HepG2 (cell line): ENCODE measurements around the gene SAXO2. TPM values are rescaled to one million over a fixed set of nuclear protein-coding genes. Genes with fewer than 3 reads are reported as not detected.

Experiments
- ATF7-NPFF ChIP-seq: sonication (generic); formaldehyde crosslinking; IDR thresholded peaks from 2 replicates; pipeline ENCODE4 v1.8.1; 2023; ENCODE audit warnings: mild to moderate bottlenecking, low read depth, missing genetic modification reagents, moderate library complexity
- DMAP1 ChIP-seq: IDR thresholded peaks from 2 replicates; pipeline ENCODE4 v1.6.1; 2016
- GTF2F1 ChIP-seq: fragments of 150-350 bp; IDR thresholded peaks from 2 replicates; pipeline ENCODE4 v1.6.1; 2014; ENCODE audit warnings: low read length
- JDP2 ChIP-seq: sonication (generic); formaldehyde crosslinking; IDR thresholded peaks from 2 replicates; pipeline ENCODE4 v1.8.1; 2022; ENCODE audit warnings: missing genetic modification reagents, borderline replicate concordance
- MAFF ChIP-seq: IDR thresholded peaks from 2 replicates; pipeline ENCODE4 v1.6.1; 2011; ENCODE audit warnings: low read depth, low read length, improper control_type of control experiment
- MTA1 ChIP-seq: sonication (generic); formaldehyde crosslinking; IDR thresholded peaks from 2 replicates; pipeline ENCODE4 v1.4.0; 2020; ENCODE audit warnings: missing genetic modification reagents, mild to moderate bottlenecking, borderline replicate concordance
- RXRA ChIP-seq: sonication (generic); formaldehyde crosslinking; IDR thresholded peaks from 2 replicates; pipeline ENCODE4 v1.5.1; 2020; ENCODE audit warnings: missing genetic modification reagents
- TCF7L2 ChIP-seq: IDR thresholded peaks from 2 replicates; pipeline ENCODE4 v1.6.1; 2011; ENCODE audit warnings: mild to moderate bottlenecking, low read depth, low read length, moderate library complexity
- U2AF1 ChIP-seq: fragments of 200-400 bp; formaldehyde crosslinking; optimal IDR thresholded peaks from 2 replicates; pipeline ENCODE3; 2017; ENCODE audit warnings: mild to moderate bottlenecking, low read depth, low read length
- ZNF225 ChIP-seq: sonication (generic); formaldehyde crosslinking; IDR thresholded peaks from 2 replicates; pipeline ENCODE4 v1.4.0; 2020; ENCODE audit warnings: mild to moderate bottlenecking, missing genetic modification reagents
- ZNF274 ChIP-seq: sonication (generic); formaldehyde crosslinking; IDR thresholded peaks from 2 replicates; pipeline ENCODE4 v1.5.1; 2020; ENCODE audit warnings: mild to moderate bottlenecking, missing genetic modification reagents
- ZNF292 ChIP-seq: sonication (generic); formaldehyde crosslinking; IDR thresholded peaks from 2 replicates; pipeline ENCODE4 v1.8.1; 2022; ENCODE audit warnings: mild to moderate bottlenecking, low read depth, missing genetic modification reagents, borderline replicate concordance
- ZNF326 ChIP-seq: sonication (generic); formaldehyde crosslinking; IDR thresholded peaks from 2 replicates; pipeline ENCODE4 v1.4.0; 2020; ENCODE audit warnings: missing genetic modification reagents, borderline replicate concordance
- ZNF33A ChIP-seq: sonication (generic); formaldehyde crosslinking; IDR thresholded peaks from 2 replicates; pipeline ENCODE4 v1.5.1; 2020; ENCODE audit warnings: missing genetic modification reagents, mild to moderate bottlenecking, moderate library complexity, borderline replicate concordance
- ZNF510 ChIP-seq: sonication (generic); formaldehyde crosslinking; IDR thresholded peaks from 2 replicates; pipeline ENCODE4 v1.4.0; 2020; ENCODE audit warnings: low read depth, mild to moderate bottlenecking, missing genetic modification reagents
- ZNF543 ChIP-seq: sonication (generic); formaldehyde crosslinking; IDR thresholded peaks from 2 replicates; pipeline ENCODE4 v1.4.0; 2020; ENCODE audit warnings: mild to moderate bottlenecking, missing genetic modification reagents
- ZNF883 ChIP-seq: sonication (generic); formaldehyde crosslinking; IDR thresholded peaks from 2 replicates; pipeline ENCODE4 v1.5.1; 2020; ENCODE audit warnings: mild to moderate bottlenecking, missing genetic modification reagents; ENCODE audit errors: not compliant biosample characterization
- polyA plus RNA-seq, 8 experiments: library from polyadenylated mRNA; depleted of rRNA in 3 of 8; stranded (reverse) in 7 of 8; unstranded in 1 of 8; fragments of >200 nt; fragmentation: Illumina TruSeq in 4 of 8; extraction: Trizol in 4 of 8; gene quantifications; 2 replicates each; pipeline versions ENCODE4 v1.2.1 to v1.2.3, GENCODE V29; 2011 to 2016; ENCODE audit warnings: low read depth in 4 of 8, missing spikeins in 1 of 8, mixed read lengths in 1 of 8; ENCODE audit not compliant: insufficient read depth in 1 of 8
- total RNA-seq, 5 experiments: library from RNA; depleted of rRNA; stranded (reverse); fragments of >200 nt; fragmentation: Illumina TruSeq; extraction: Trizol; gene quantifications; 2 replicates each; pipeline ENCODE4 v1.2.3, GENCODE V29; 2016; ENCODE audit warnings: low read depth in 1 of 5
- TF ChIP-seq, protein P1 (sequence below): IDR thresholded peaks from 2 replicates; pipeline ENCODE4 v1.6.1; 2016; ENCODE audit warnings: low read depth, missing genetic modification reagents, missing compliant biosample characterization
- TF ChIP-seq, protein P2 (sequence below): sonication (generic); formaldehyde crosslinking; IDR thresholded peaks from 2 replicates; pipeline ENCODE4 v1.4.0; 2020; ENCODE audit warnings: missing genetic modification reagents
- TF ChIP-seq, protein P3 (sequence below): sonication (generic); formaldehyde crosslinking; conservative IDR thresholded peaks from 2 replicates; pipeline ENCODE4 v1.8.0; 2022; ENCODE audit warnings: low read depth, missing genetic modification reagents
- TF ChIP-seq, protein P4 (sequence below): sonication (generic); formaldehyde crosslinking; IDR thresholded peaks from 2 replicates; pipeline ENCODE4; 2020; ENCODE audit warnings: missing genetic modification reagents, mild to moderate bottlenecking, borderline replicate concordance

Gene SAXO2
- total and polyA plus RNA-seq, 2 of the 13 experiments (the other 11 are each of a cell fraction or from before 2014, with no cell fraction given), result 0.01 to 1.5 TPM

DNA sequence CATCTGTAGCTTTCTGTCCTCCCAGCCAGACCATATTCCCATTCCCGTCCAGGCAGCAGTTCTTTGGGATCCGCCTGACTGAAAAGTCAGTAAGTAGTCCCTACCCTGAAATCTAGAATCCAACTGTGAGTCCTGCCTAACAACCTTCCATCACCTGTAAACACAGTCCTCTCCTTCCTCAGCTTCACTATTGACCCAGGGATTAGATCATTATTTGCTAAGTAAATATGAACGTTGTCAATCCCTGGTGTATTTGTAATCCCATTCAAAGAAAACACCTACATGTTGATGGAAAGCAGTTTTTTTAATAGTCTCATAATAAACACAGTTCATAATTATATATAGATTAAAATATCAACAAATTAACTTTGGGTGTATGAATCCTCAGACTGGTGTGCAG lies 732 bp downstream of the SAXO2 start (continued):
- TF ChIP-seq, protein P1, sequence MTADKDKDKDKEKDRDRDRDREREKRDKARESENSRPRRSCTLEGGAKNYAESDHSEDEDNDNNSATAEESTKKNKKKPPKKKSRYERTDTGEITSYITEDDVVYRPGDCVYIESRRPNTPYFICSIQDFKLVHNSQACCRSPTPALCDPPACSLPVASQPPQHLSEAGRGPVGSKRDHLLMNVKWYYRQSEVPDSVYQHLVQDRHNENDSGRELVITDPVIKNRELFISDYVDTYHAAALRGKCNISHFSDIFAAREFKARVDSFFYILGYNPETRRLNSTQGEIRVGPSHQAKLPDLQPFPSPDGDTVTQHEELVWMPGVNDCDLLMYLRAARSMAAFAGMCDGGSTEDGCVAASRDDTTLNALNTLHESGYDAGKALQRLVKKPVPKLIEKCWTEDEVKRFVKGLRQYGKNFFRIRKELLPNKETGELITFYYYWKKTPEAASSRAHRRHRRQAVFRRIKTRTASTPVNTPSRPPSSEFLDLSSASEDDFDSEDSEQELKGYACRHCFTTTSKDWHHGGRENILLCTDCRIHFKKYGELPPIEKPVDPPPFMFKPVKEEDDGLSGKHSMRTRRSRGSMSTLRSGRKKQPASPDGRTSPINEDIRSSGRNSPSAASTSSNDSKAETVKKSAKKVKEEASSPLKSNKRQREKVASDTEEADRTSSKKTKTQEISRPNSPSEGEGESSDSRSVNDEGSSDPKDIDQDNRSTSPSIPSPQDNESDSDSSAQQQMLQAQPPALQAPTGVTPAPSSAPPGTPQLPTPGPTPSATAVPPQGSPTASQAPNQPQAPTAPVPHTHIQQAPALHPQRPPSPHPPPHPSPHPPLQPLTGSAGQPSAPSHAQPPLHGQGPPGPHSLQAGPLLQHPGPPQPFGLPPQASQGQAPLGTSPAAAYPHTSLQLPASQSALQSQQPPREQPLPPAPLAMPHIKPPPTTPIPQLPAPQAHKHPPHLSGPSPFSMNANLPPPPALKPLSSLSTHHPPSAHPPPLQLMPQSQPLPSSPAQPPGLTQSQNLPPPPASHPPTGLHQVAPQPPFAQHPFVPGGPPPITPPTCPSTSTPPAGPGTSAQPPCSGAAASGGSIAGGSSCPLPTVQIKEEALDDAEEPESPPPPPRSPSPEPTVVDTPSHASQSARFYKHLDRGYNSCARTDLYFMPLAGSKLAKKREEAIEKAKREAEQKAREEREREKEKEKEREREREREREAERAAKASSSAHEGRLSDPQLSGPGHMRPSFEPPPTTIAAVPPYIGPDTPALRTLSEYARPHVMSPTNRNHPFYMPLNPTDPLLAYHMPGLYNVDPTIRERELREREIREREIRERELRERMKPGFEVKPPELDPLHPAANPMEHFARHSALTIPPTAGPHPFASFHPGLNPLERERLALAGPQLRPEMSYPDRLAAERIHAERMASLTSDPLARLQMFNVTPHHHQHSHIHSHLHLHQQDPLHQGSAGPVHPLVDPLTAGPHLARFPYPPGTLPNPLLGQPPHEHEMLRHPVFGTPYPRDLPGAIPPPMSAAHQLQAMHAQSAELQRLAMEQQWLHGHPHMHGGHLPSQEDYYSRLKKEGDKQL, result peak; percentile 98
- TF ChIP-seq, protein P2, sequence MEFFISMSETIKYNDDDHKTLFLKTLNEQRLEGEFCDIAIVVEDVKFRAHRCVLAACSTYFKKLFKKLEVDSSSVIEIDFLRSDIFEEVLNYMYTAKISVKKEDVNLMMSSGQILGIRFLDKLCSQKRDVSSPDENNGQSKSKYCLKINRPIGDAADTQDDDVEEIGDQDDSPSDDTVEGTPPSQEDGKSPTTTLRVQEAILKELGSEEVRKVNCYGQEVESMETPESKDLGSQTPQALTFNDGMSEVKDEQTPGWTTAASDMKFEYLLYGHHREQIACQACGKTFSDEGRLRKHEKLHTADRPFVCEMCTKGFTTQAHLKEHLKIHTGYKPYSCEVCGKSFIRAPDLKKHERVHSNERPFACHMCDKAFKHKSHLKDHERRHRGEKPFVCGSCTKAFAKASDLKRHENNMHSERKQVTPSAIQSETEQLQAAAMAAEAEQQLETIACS (CRISPR knock-in tag), result no peak
- no peak for TF ChIP-seq ZNF543 (CRISPR knock-in tag)
- TF ChIP-seq, protein P3, sequence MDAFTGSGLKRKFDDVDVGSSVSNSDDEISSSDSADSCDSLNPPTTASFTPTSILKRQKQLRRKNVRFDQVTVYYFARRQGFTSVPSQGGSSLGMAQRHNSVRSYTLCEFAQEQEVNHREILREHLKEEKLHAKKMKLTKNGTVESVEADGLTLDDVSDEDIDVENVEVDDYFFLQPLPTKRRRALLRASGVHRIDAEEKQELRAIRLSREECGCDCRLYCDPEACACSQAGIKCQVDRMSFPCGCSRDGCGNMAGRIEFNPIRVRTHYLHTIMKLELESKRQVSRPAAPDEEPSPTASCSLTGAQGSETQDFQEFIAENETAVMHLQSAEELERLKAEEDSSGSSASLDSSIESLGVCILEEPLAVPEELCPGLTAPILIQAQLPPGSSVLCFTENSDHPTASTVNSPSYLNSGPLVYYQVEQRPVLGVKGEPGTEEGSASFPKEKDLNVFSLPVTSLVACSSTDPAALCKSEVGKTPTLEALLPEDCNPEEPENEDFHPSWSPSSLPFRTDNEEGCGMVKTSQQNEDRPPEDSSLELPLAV (CRISPR knock-in tag), result no peak
- TF ChIP-seq ZNF33A (CRISPR knock-in tag), result no peak
- TF ChIP-seq U2AF1, result no peak
- TF ChIP-seq GTF2F1, result no peak
- TF ChIP-seq ZNF326, result no peak
- no peak for TF ChIP-seq MAFF
- TF ChIP-seq TCF7L2, result no peak
- no peak for TF ChIP-seq DMAP1 (CRISPR knock-in tag)
- no peak for TF ChIP-seq JDP2
- TF ChIP-seq ZNF225, result no peak
- no peak for TF ChIP-seq ZNF883 (CRISPR knock-in tag)
- TF ChIP-seq MTA1, result no peak
- no peak for TF ChIP-seq ZNF274 (CRISPR knock-in tag)
- TF ChIP-seq ATF7-NPFF (CRISPR knock-in tag), result no peak
- no peak for TF ChIP-seq RXRA (CRISPR knock-in tag)
- TF ChIP-seq, protein P4, sequence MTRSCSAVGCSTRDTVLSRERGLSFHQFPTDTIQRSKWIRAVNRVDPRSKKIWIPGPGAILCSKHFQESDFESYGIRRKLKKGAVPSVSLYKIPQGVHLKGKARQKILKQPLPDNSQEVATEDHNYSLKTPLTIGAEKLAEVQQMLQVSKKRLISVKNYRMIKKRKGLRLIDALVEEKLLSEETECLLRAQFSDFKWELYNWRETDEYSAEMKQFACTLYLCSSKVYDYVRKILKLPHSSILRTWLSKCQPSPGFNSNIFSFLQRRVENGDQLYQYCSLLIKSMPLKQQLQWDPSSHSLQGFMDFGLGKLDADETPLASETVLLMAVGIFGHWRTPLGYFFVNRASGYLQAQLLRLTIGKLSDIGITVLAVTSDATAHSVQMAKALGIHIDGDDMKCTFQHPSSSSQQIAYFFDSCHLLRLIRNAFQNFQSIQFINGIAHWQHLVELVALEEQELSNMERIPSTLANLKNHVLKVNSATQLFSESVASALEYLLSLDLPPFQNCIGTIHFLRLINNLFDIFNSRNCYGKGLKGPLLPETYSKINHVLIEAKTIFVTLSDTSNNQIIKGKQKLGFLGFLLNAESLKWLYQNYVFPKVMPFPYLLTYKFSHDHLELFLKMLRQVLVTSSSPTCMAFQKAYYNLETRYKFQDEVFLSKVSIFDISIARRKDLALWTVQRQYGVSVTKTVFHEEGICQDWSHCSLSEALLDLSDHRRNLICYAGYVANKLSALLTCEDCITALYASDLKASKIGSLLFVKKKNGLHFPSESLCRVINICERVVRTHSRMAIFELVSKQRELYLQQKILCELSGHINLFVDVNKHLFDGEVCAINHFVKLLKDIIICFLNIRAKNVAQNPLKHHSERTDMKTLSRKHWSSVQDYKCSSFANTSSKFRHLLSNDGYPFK (CRISPR knock-in tag), result no peak
- no peak for TF ChIP-seq ZNF292
- TF ChIP-seq ZNF510, result no peak
